H9 (cell line): Measurements from ENCODE around the gene GRAP2. TPM values are rescaled to one million over a fixed set of nuclear protein-coding genes. Genes with fewer than 3 reads are reported as not detected.

Source experiments
- DNase-seq: peaks from one replicate; pipeline ENCODE4 v3.0.0-alpha.2; 2017
- H2AFZ ChIP-seq: one replicate; pipeline ENCODE4 v1.6.1; 2013; ENCODE audit warnings: mild to moderate bottlenecking, low read length, control low read depth, moderate library complexity
- H2AK5ac ChIP-seq: 2 replicates; pipeline ENCODE4 v1.6.1; 2013; ENCODE audit warnings: low read length, control low read depth, mixed read lengths; ENCODE audit not compliant: insufficient read length
- H2BK120ac ChIP-seq: one replicate; pipeline ENCODE4 v1.6.1; 2013; ENCODE audit warnings: low read depth, mild to moderate bottlenecking, low read length, control low read depth, inconsistent platforms; ENCODE audit not compliant: poor library complexity, severe bottlenecking
- H2BK12ac ChIP-seq: 2 replicates; pipeline ENCODE4 v1.6.1; 2013; ENCODE audit warnings: low read length, control low read depth, mixed read lengths, low read depth; ENCODE audit not compliant: insufficient read length
- H2BK15ac ChIP-seq: 2 replicates; pipeline ENCODE4 v1.6.1; 2013; ENCODE audit warnings: low read depth, low read length, control low read depth
- H2BK20ac ChIP-seq: one replicate; pipeline ENCODE4 v1.6.1; 2013; ENCODE audit warnings: low read depth, mild to moderate bottlenecking, low read length, control low read depth, inconsistent platforms; ENCODE audit not compliant: poor library complexity, severe bottlenecking
- H2BK5ac ChIP-seq: 2 replicates; pipeline ENCODE4 v1.6.1; 2013; ENCODE audit warnings: low read length, control low read depth, mixed read lengths; ENCODE audit not compliant: insufficient read length
- H3K14ac ChIP-seq: 2 replicates; pipeline ENCODE4 v1.6.1; 2013; ENCODE audit warnings: low read length, control low read depth; ENCODE audit not compliant: insufficient read depth
- H3K18ac ChIP-seq: 2 replicates; pipeline ENCODE4 v1.6.1; 2013; ENCODE audit warnings: low read depth, mild to moderate bottlenecking, mixed read lengths, low read length, control low read depth; ENCODE audit not compliant: insufficient read length
- H3K23ac ChIP-seq: 2 replicates; pipeline ENCODE4 v1.6.1; 2013; ENCODE audit warnings: low read length, control low read depth, mixed read lengths, low read depth; ENCODE audit not compliant: insufficient read length
- H3K23me2 ChIP-seq: 2 replicates; pipeline ENCODE4 v1.6.1; 2013; ENCODE audit warnings: low read depth, mild to moderate bottlenecking, mixed read lengths, low read length, control low read depth; ENCODE audit not compliant: insufficient read length, poor library complexity, severe bottlenecking
- H3K27ac ChIP-seq: 2 replicates; pipeline ENCODE4 v1.5.1; 2013; ENCODE audit warnings: low read length, control low read depth, mixed read lengths, low read depth; ENCODE audit not compliant: insufficient read length
- H3K27me3 ChIP-seq: 2 replicates; pipeline ENCODE4 v1.6.1; 2013; ENCODE audit warnings: low read length, control low read depth, inconsistent platforms; ENCODE audit not compliant: insufficient read depth
- H3K4ac ChIP-seq: 2 replicates; pipeline ENCODE4 v1.6.1; 2013; ENCODE audit warnings: low read depth, mild to moderate bottlenecking, control low read depth, inconsistent platforms, low read length, moderate library complexity
- H3K4me1 ChIP-seq: 2 replicates; pipeline ENCODE4 v1.6.1; 2013; ENCODE audit warnings: low read length, control low read depth, inconsistent platforms; ENCODE audit not compliant: insufficient read depth
- H3K4me2 ChIP-seq: 2 replicates; pipeline ENCODE4 v1.6.1; 2013; ENCODE audit warnings: low read length, control low read depth, mixed read lengths; ENCODE audit not compliant: insufficient read length, insufficient read depth
- H3K56ac ChIP-seq: 2 replicates; pipeline ENCODE4 v1.6.1; 2013; ENCODE audit warnings: low read depth, mild to moderate bottlenecking, mixed read lengths, low read length, control low read depth; ENCODE audit not compliant: insufficient read length
- H3K79me1 ChIP-seq: 2 replicates; pipeline ENCODE4 v1.6.1; 2013; ENCODE audit warnings: low read depth, mild to moderate bottlenecking, moderate library complexity, low read length, control low read depth, inconsistent platforms; ENCODE audit not compliant: insufficient read depth, poor library complexity, severe bottlenecking
- H3K79me2 ChIP-seq: 2 replicates; pipeline ENCODE4 v1.6.1; 2013; ENCODE audit warnings: low read length, control low read depth, inconsistent platforms; ENCODE audit not compliant: insufficient read depth
- H3K9ac ChIP-seq: 2 replicates; pipeline ENCODE4 v1.6.1; 2013; ENCODE audit warnings: low read length, control low read depth, mixed read lengths; ENCODE audit not compliant: insufficient read length; ENCODE audit errors: extremely low read depth
- H3K9me3 ChIP-seq: one replicate; pipeline ENCODE4 v1.6.1; 2013; ENCODE audit warnings: low read depth, low read length, inconsistent platforms; ENCODE audit not compliant: control insufficient read depth
- H3T11ph ChIP-seq: one replicate; pipeline ENCODE4 v1.6.1; 2013; ENCODE audit warnings: mild to moderate bottlenecking, low read length, control low read depth, inconsistent platforms
- H4K20me1 ChIP-seq: one replicate; pipeline ENCODE4 v1.6.1; 2013; ENCODE audit not compliant: control insufficient read depth, insufficient read length, insufficient read depth
- H4K5ac ChIP-seq: 2 replicates; pipeline ENCODE4 v1.6.1; 2013; ENCODE audit warnings: low read depth, mild to moderate bottlenecking, mixed read lengths, low read length, control low read depth; ENCODE audit not compliant: insufficient read length
- H4K8ac ChIP-seq: replicated peaks from 2 replicates; pipeline ENCODE4 v1.6.1; 2013; ENCODE audit warnings: low read length, control low read depth, mixed read lengths, low read depth; ENCODE audit not compliant: insufficient read length
- H4K91ac ChIP-seq: 2 replicates; pipeline ENCODE4 v1.6.1; 2013; ENCODE audit warnings: low read depth, mild to moderate bottlenecking, moderate library complexity, mixed read lengths, low read length, control low read depth; ENCODE audit not compliant: insufficient read length
- H3K27ac Mint-ChIP-seq, 3 experiments: 2 replicates in 2 of 3; 3 replicates in 1 of 3; pipeline ENCODE4 v1.8.0; 2020 to 2021; ENCODE audit warnings: mixed read lengths in 3 of 3, mild to moderate bottlenecking in 1 of 3, moderate library complexity in 1 of 3
- H3K27me3 Mint-ChIP-seq: 2 replicates; pipeline ENCODE4 v1.8.0; 2021; ENCODE audit warnings: low read depth, mild to moderate bottlenecking, moderate library complexity, mixed read lengths
- H3K36me3 Mint-ChIP-seq, 3 experiments: 2 replicates in 2 of 3; 3 replicates in 1 of 3; pipeline ENCODE4 v1.8.0; 2020 to 2021; ENCODE audit warnings: low read depth in 3 of 3, mixed read lengths in 3 of 3; ENCODE audit not compliant: insufficient read depth in 1 of 3
- H3K4me1 Mint-ChIP-seq, 2 experiments: 2 replicates each; pipeline ENCODE4 v1.8.0; 2020; ENCODE audit warnings: mixed read lengths in 2 of 2
- H3K4me3 Mint-ChIP-seq, 2 experiments: 2 replicates in 1 of 2; 3 replicates in 1 of 2; pipeline ENCODE4 v1.8.0; 2020 to 2021; ENCODE audit warnings: mild to moderate bottlenecking in 2 of 2, mixed read lengths in 2 of 2, moderate library complexity in 1 of 2
- H3K9me3 Mint-ChIP-seq, 2 experiments: 2 replicates in 1 of 2; 3 replicates in 1 of 2; pipeline ENCODE4 v1.8.0; 2020; ENCODE audit warnings: mild to moderate bottlenecking in 2 of 2, mixed read lengths in 2 of 2, moderate library complexity in 1 of 2
- WGBS: extraction: QIAGEN DNeasy Blood & Tissue Kit; methylation state at CpG from one replicate; pipeline ENCODE4 v1.1.7; 2013; ENCODE audit warnings: missing lambda C conversion rate, low lambda C conversion rate, mixed read lengths; ENCODE audit not compliant: insufficient read length; ENCODE audit errors: extremely low coverage; 5-methylcytosine and 5-hydroxymethylcytosine counted together
- total RNA-seq: library from RNA; stranded (reverse); gene quantifications from 2 replicates; pipeline ENCODE4 v1.2.1, GENCODE V29; 2021
- TF ChIP-seq, protein P1 (sequence below): fragments of 200-600 bp; sonication (generic); conservative IDR thresholded peaks from 3 replicates; pipeline ENCODE4 v1.8.0; 2021; ENCODE audit warnings: antibody characterized with exemption, mild to moderate bottlenecking

GRAP2 gene
- total RNA-seq, 1 experiment from 2014 or later = not detected

GRCh38 chr22:39904862-39905261 lies 4.0 kb downstream of the GRAP2 start:
- H3K23ac ChIP-seq = no peak overlapping the region
- H2AK5ac ChIP-seq = no peak overlapping the region
- no peaks in the 10 kb centered on the region for H3K23me2 ChIP-seq
- Mint-ChIP-seq H3K27me3 (peaks cover 20% of the 10 kb centered on the region), H3K9me3 (no peaks in the 10 kb centered on the region), H3K27ac (no peak overlapping the region), H3K4me1 (peaks cover 9 to 16% of the 10 kb centered on the region in 2 experiments), H3K4me3 (no peak overlapping the region), H3K36me3 (no peaks in the 10 kb centered on the region)
- no peak overlapping the region for H4K8ac ChIP-seq
- no CpG with 5 or more reads among the region's 4 CpGs for WGBS
- H3K4me1 ChIP-seq = no peaks in the 10 kb centered on the region
- no peaks in the 10 kb centered on the region for H3K79me2 ChIP-seq
- no peak overlapping the region for H3K18ac ChIP-seq
- H3K4me2 ChIP-seq = no peak overlapping the region
- H2AFZ ChIP-seq = no peak overlapping the region
- H4K91ac ChIP-seq = no peak overlapping the region
- no peak overlapping the region for H3T11ph ChIP-seq
- no peak overlapping the region for H2BK120ac ChIP-seq
- no peaks in the 10 kb centered on the region for H4K20me1 ChIP-seq
- H2BK5ac ChIP-seq = no peak overlapping the region
- no peak overlapping the region for H4K5ac ChIP-seq
- no peak overlapping the region for H3K4ac ChIP-seq
- no peaks in the 10 kb centered on the region for H3K79me1 ChIP-seq
- H3K14ac ChIP-seq = no peak overlapping the region
- H2BK15ac ChIP-seq = no peak overlapping the region
- H2BK12ac ChIP-seq = no peak overlapping the region
- H3K56ac ChIP-seq = no peak overlapping the region
- DNase-seq = no peak
- no peak overlapping the region for H2BK20ac ChIP-seq
- no peak overlapping the region for H3K9ac ChIP-seq
- no peaks in the 10 kb centered on the region for H3K27me3 ChIP-seq
- TF ChIP-seq, protein P1, sequence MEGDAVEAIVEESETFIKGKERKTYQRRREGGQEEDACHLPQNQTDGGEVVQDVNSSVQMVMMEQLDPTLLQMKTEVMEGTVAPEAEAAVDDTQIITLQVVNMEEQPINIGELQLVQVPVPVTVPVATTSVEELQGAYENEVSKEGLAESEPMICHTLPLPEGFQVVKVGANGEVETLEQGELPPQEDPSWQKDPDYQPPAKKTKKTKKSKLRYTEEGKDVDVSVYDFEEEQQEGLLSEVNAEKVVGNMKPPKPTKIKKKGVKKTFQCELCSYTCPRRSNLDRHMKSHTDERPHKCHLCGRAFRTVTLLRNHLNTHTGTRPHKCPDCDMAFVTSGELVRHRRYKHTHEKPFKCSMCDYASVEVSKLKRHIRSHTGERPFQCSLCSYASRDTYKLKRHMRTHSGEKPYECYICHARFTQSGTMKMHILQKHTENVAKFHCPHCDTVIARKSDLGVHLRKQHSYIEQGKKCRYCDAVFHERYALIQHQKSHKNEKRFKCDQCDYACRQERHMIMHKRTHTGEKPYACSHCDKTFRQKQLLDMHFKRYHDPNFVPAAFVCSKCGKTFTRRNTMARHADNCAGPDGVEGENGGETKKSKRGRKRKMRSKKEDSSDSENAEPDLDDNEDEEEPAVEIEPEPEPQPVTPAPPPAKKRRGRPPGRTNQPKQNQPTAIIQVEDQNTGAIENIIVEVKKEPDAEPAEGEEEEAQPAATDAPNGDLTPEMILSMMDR = no peak
- H3K9me3 ChIP-seq = no peaks in the 10 kb centered on the region
- no peak overlapping the region for H3K27ac ChIP-seq
